Measurements from ENCODE around the gene CUBN. TPM values are rescaled to one million over a fixed set of nuclear protein-coding genes. Genes with fewer than 3 reads are reported as not detected.

The CUBN gene
- total RNA-seq, 3 donors from 2014 or later (not counting 1 experiment from before 2014, with no cell fraction given), result 4.7 to 5.6 (median 5.1) TPM

GRCh38 chr10:17043586-17043985 is 86.0 kb downstream of the CUBN start:
- TF ChIP-seq CTCF (IDR thresholded peaks at IDR 0.05), result no peak
- Histone ChIP-seq H3K27me3 (ENCODE audit: control insufficient read depth, insufficient read depth, low read length) (no peaks in the 10 kb centered on the region), H3K9me3 (ENCODE audit: control insufficient read depth, insufficient read depth, low read length) (no peaks in the 10 kb centered on the region), H3K27ac (ENCODE audit: low read length) (no peak overlapping the region), H3K36me3 (ENCODE audit: control insufficient read depth, insufficient read depth, low read length) (no peaks in the 10 kb centered on the region), H3K4me3 (ENCODE audit: low read length) (no peak overlapping the region), H3K4me1 (ENCODE audit: control insufficient read depth, insufficient read depth, low read length) (no peaks in the 10 kb centered on the region)
- DNase-seq (no peak), ATAC-seq (peak in 2 of 3 donors; percentile 40 to 48)
- intact Hi-C loops (cut with micrococcal nuclease), result no loop called here
- WGBS (ENCODE audit: insufficient coverage), result 74% methylated on average over 7 of the region's 8 CpGs
- peaks cover 6% of the 10 kb centered on the region in 2 donors for H3K4me1 Mint-ChIP-seq
- no peak overlapping the region for H3K4me3 Mint-ChIP-seq
- peak overlapping the region in 1 of 2 donors; percentile 31 for H3K27ac Mint-ChIP-seq
- no peaks in the 10 kb centered on the region for H3K27me3 Mint-ChIP-seq (ENCODE audit: low read depth in 2 of 2)
- no peaks in the 10 kb centered on the region for H3K36me3 Mint-ChIP-seq
- H3K9me3 Mint-ChIP-seq, result no peaks in the 10 kb centered on the region

- no peak for TF ChIP-seq CTCF (IDR thresholded peaks at IDR 0.05)
- DNase-seq, result no peak
- Mint-ChIP-seq H3K27ac (no peak overlapping the region), H3K9me3 (no peaks in the 10 kb centered on the region), H3K36me3 (no peaks in the 10 kb centered on the region), H3K4me1 (peaks cover 6 to 13% of the 10 kb centered on the region in 2 donors), H3K4me3 (no peak overlapping the region), H3K27me3 (ENCODE audit: low read depth in 2 of 2) (no peaks in the 10 kb centered on the region)
- ATAC-seq, result no peak
- H3K27me3 ChIP-seq (ENCODE audit: control insufficient read depth, insufficient read depth, low read length), result no peaks in the 10 kb centered on the region
- no peaks in the 10 kb centered on the region for H3K9me3 ChIP-seq (ENCODE audit: control insufficient read depth, insufficient read depth, low read length)
- H3K27ac ChIP-seq (ENCODE audit: low read length), result no peak overlapping the region
- no peak overlapping the region for H3K4me3 ChIP-seq (ENCODE audit: low read length)
- 93% methylated on average over 6 of the region's 7 CpGs for WGBS (ENCODE audit: insufficient coverage)
- no peaks in the 10 kb centered on the region for H3K36me3 ChIP-seq (ENCODE audit: control insufficient read depth, insufficient read depth, low read length)
- H3K4me1 ChIP-seq (ENCODE audit: control insufficient read depth, insufficient read depth, low read length), result no peaks in the 10 kb centered on the region
- intact Hi-C loops (cut with micrococcal nuclease), result no loop called here
Observed at GRCh38 chr10:17041626-17042520, 87.7 kb downstream of the CUBN start.

- TF ChIP-seq CTCF (IDR thresholded peaks at IDR 0.05), result no peak
- Histone ChIP-seq H3K27me3 (ENCODE audit: control insufficient read depth, insufficient read depth, low read length) (no peaks in the 10 kb centered on the region), H3K9me3 (ENCODE audit: control insufficient read depth, insufficient read depth, low read length) (no peaks in the 10 kb centered on the region), H3K4me3 (ENCODE audit: low read length) (no peak overlapping the region), H3K27ac (ENCODE audit: low read length) (no peak overlapping the region), H3K36me3 (ENCODE audit: control insufficient read depth, insufficient read depth, low read length) (no peaks in the 10 kb centered on the region), H3K4me1 (ENCODE audit: control insufficient read depth, insufficient read depth, low read length) (no peaks in the 10 kb centered on the region)
- Mint-ChIP-seq H3K27me3 (ENCODE audit: low read depth in 2 of 2) (no peaks in the 10 kb centered on the region), H3K27ac (no peak overlapping the region), H3K36me3 (no peaks in the 10 kb centered on the region), H3K9me3 (no peaks in the 10 kb centered on the region), H3K4me1 (peaks cover 15 to 16% of the 10 kb centered on the region in 2 donors), H3K4me3 (no peak overlapping the region)
- ATAC-seq, result no peak
- intact Hi-C loops (cut with micrococcal nuclease), result no loop called here
- WGBS (ENCODE audit: insufficient coverage), result 91% methylated on average over 5 of the region's 5 CpGs
- no peak for DNase-seq
Observed at GRCh38 chr10:17038627-17039026, 91.0 kb downstream of the CUBN start.

Data from natural killer cell (primary cell).